HG03575 (cell line): ENCODE results near the gene DAPK1.

Source experiments
- ATAC-seq: cut with Tn5 transposase; IDR thresholded peaks from one replicate; pipeline ENCODE4 v1.9.1; 2021; ENCODE audit not compliant: unreplicated experiment, insufficient number of reproducible peaks, low FRiP score; ENCODE audit errors: extremely low read depth

Gene DAPK1

GRCh38 chr9:87601595-87601994 lies 103.9 kb downstream of the DAPK1 start:
- ATAC-seq: no peak

- no peak for ATAC-seq
Measured at GRCh38 chr9:87602933-87603643, 105.4 kb downstream of the DAPK1 start.

DNA sequence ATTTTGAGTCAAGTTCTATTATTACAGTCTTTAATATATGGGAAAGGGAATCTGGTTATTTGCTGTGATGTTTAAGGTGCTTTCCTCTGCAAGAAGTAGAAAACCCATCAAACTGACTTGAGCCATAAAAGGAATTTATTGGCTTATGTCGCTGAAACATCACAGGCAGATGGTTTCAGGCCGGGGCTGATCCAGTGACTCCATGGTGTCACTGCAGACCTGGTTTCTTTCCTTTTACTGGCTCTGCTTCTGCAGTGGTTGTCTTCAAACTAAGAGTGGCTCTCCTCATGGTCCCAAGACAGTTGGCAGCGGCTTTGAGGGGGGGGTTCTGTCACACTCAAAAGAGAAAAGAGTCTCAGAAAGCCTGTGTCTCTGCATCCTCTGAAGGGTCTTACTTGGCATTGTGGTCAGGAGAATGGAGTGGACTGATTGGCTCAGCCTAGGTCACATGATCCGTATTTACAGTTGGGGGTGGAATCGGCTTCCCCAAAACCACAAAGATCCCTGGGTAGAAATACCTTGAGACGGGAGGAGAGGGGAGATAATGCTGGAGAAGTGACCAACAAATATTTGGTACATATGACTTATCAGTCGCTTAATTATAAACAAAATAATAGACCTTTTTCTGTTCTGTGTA lies 106.3 kb downstream of the DAPK1 start:
- ATAC-seq: no peak

- no peak for ATAC-seq
Measured at GRCh38 chr9:87604886-87605588, 107.4 kb downstream of the DAPK1 start.

DNA sequence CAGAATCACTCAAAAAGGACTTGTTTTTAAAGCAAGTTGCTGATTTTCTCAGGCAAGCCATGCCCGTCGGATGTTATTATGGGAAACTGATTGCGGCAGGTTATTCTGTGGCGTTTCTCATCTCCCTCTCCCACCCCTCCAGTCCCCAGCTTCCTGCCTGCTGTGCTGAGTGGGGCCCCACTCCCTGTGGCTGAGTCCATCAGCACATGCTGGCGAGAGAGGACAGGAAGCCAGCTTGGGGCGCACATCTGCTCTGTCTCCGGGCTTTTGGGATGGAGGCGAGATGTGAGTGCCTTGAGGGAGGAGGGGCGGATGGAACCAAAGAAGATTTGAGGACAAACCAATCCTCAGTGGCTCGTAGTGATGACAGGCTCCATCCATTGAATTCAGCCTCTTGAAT lies 108.0 kb downstream of the DAPK1 start:
- no peak for ATAC-seq

DNA sequence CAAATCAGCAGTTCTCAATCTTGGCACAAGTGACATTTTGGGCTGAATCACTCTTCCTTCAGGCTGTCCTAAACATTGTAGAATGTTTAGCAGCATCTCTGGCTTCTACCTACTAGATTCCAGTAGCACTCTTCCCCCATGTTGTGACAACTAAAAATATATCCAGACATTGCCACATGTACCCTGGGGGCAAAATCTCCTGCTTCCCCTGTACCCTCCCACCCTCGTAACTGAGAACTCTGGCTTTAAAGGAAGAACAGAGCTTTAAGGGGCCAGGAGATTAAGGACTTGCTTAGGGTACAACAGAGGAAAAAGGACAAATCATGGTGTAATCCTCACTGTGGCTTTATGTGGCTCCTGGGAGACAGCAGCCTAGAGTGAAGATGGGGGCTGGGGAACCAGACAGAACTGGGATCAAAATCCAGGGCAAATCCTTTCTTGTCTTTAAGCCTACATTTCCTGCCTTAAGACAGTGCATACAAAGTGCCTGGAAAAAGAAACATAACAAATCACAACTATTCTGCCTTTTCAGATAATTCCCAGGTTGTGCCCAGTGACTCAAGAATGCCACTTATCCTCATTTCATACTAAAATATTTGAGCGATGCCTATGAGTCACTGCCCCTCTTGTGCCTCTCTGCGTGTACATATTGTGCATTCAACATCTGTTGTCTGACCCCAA lies 109.3 kb downstream of the DAPK1 start:
- ATAC-seq: no peak

- ATAC-seq: no peak
Measured at GRCh38 chr9:87607859-87608258, 110.2 kb downstream of the DAPK1 start.

- ATAC-seq: no peak
Measured at GRCh38 chr9:87609002-87609401, 111.3 kb downstream of the DAPK1 start.

- no peak for ATAC-seq
Measured at GRCh38 chr9:87609486-87609885, 111.8 kb downstream of the DAPK1 start.

- ATAC-seq: no peak
Measured at GRCh38 chr9:87610200-87611155, 112.8 kb downstream of the DAPK1 start.

DNA sequence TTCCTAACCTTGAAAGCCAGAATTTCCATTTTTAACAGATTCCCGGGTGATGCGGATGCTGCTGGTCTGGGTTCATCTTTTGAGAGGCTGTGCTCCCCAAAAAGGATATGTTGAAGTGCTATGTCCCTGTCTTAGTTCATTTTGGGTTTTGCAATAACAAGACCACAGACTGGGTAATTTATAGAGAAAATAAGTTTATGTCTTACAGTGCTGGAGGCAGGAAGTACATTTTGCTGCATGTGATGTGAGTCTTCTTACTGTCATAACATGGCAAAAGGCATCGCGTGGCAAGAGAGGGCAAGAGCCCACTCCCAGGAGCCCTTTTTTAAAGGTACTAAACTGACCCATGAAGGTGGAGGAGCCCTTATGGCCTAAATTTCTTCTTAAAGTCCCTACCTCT lies 114.1 kb downstream of the DAPK1 start:
- ATAC-seq: no peak

DNA sequence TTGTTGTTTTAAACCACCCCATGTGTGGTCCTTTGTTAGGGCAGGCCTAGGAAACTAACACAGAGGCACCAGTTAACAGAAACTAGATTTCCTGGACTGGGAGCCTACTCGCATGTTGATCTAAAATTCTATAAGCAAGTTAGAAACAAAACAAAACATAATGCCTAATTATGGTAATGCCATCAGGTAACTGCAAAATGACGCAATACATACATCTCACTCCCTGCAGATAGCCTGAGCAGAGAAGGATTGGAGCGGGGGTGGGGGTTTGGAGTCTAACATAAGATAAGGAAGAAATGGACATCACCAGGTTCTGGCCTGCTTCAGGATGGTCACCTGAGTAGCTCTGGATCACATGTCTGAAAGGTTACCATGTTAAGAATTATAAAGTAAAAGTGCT lies 114.9 kb downstream of the DAPK1 start:
- ATAC-seq: no peak

DNA sequence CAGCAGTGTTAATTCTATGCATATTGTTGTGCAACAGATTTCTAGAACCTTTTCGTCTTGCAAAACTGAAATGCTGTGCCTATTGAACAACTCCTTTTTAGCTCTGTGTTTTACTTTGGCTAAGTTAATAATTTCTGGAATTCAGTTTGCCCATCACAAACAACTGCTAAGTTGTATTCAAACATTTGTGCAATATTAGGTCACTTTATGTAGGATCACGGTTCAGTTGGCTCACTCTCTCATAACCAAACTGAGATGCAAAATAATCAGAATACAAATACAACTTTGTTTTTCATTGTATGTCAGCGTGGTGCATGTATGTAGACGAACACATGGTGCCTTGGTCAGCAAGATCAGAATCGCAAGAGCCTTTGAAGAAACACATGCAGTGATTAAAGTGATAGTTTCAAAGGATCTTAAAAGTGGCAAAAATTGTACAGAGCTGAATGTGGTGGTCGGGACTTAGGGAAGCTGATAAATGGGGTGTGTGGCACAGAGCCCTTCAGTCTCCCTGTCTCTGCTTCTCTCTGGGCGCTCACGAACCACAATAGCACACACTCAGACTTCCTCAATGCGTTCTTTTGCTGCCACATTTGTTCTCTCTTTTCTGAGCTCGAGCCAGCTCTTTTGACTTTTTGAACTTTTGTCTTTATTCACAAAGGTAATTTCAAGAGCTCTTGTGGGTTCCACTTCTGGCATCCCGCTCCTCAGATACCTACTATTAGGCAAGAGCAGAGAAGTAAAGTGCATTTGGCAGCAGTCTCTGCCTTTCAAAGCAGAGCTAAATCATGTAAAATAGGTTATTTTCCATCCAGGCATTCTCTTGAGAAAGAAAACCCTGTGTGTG lies 115.8 kb downstream of the DAPK1 start:
- no peak for ATAC-seq

DNA sequence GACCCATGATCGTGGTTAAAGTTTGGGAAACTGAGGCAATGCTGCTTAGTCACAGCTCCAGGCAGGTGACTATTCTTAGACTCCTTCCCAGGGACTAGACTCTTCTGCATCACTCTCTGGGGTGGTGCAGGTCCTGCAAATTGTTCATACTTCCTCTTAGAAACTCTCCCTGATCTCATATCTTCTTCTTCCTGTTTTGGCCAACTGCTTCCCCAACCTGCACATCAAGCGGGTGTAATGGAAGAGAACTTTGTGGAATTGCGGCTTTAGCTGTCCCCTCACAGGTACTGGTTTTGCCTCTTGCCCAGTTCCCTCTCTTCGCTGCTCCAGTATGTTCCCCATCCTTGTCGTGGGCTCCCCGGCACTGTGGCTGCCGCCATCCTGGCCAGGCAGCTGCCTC lies 116.7 kb downstream of the DAPK1 start:
- ATAC-seq: no peak

DNA sequence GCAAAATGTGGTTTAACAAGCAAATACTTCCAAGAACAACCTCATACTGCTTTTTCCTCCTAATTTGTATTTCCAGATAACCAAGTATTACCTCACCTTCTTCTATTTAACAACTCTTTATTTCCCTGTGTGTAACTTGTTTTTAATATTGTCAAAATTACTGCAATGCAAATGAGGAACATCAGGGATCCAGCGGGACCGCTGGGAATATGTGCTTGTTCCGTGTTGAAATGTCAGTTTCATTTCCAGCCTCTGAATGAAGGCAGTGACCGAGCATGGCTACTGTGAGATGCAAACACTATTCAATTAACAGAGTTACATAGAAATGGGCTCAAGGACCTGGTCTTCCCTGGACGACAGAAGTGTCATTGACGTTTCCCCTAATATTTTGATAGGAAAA lies 117.5 kb downstream of the DAPK1 start:
- no peak for ATAC-seq

DNA sequence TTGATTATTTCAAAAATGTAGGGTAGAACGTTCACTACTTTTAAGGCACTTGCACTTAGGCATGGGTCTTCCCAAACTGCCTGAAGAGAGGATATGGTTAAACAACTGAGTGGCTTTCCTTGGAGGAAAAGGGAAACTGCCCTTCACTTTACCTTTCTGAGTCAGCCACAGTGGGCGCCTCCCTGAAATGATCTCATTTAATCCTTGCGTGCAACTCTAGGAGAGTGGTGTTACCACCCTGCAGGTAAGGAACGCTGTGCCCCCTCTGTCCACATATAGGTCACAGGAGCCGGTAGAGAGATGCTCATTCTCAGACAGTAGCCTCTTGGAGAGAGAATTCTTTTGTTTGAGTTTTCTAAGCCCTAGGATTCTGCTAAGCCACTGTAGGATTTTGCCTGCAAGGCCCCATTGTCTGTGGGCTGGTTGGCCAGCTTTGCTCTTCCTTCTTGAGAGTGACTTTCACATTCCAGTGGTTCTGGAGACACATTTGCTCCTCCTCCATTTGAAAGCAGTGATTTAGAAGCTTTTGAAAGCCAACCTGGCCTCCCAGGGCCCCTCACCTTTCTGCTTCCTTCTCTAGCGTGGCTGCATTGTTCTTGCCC lies 118.0 kb downstream of the DAPK1 start:
- ATAC-seq: no peak

GRCh38 chr9:87618226-87618625 lies 120.6 kb downstream of the DAPK1 start:
- no peak for ATAC-seq

DNA sequence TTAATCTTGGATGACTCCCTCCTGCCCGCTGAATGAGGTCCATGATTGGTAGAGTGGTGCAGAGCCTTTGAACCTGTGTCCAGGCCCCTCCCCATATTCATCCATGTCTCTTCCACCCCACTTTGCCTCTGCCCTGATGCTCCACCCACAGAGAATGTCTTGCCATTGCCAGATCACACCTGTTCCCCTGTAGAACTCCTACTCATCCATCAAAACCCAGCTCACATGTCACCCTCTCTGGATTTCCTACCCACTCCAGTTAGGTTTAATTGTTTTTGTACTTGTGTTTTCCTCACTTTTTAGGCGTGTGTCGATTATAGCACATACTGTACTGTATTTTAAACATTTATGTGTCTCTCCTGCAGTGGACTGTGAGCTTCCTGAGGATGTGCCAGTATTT lies 121.3 kb downstream of the DAPK1 start:
- ATAC-seq: no peak
